ENCODE data around the gene DLGAP1. TPM values are rescaled to one million over a fixed set of nuclear protein-coding genes. Genes with fewer than 3 reads are reported as not detected.

The DLGAP1 gene
- total and polyA plus RNA-seq, 7 donors: 0.13 to 2.6 (median 1.3) TPM; not detected in 1

GRCh38 chr18:3804336-3804735, 650.8 kb downstream of the DLGAP1 start:
- no peak overlapping the region for H3K4me3 ChIP-seq
- DNase-seq: no peak

GRCh38 chr18:3803350-3803749, 651.8 kb downstream of the DLGAP1 start:
- Histone ChIP-seq H3K4me3 (no peak overlapping the region), H3K4me1 (no peaks in the 10 kb centered on the region), H3K36me3 (no peaks in the 10 kb centered on the region), H3K9me3 (no peaks in the 10 kb centered on the region), H3K27me3 (no peaks in the 10 kb centered on the region), H3K27ac (no peak overlapping the region)
- TF ChIP-seq EP300 (IDR thresholded peaks at IDR 0.05) (no peak), POLR2AphosphoS5 (IDR thresholded peaks at IDR 0.05) (no peak), POLR2A (IDR thresholded peaks at IDR 0.05) (no peak), CTCF (IDR thresholded peaks at IDR 0.05) (no peak)
- no peak for DNase-seq
- 80 to 81% methylated on average over 4 of the region's 4 CpGs for WGBS, 2 donors
- intact Hi-C loops (cut with DNase I): no loop called here

More at GRCh38 chr18:3804336-3804735, 650.8 kb downstream of the DLGAP1 start:
- Histone ChIP-seq H3K4me1 (no peaks in the 10 kb centered on the region), H3K9me3 (no peaks in the 10 kb centered on the region), H3K27ac (no peak overlapping the region), H3K36me3 (no peaks in the 10 kb centered on the region), H3K27me3 (no peaks in the 10 kb centered on the region)
- intact Hi-C loops (cut with DNase I): no loop called here
- no peak for TF ChIP-seq POLR2AphosphoS5 (IDR thresholded peaks at IDR 0.05)
- no peak for TF ChIP-seq EP300 (IDR thresholded peaks at IDR 0.05)
- no peak for TF ChIP-seq CTCF (IDR thresholded peaks at IDR 0.05)
- no peak for TF ChIP-seq POLR2A (IDR thresholded peaks at IDR 0.05)
- WGBS, 2 donors: 92% methylated on average over 4 of the region's 4 CpGs

GRCh38 chr18:3799515-3799914, 655.6 kb downstream of the DLGAP1 start:
- H3K27ac ChIP-seq: no peak overlapping the region
- no peaks in the 10 kb centered on the region for H3K9me3 ChIP-seq
- no peaks in the 10 kb centered on the region for H3K27me3 ChIP-seq
- no peaks in the 10 kb centered on the region for H3K36me3 ChIP-seq
- no peak for TF ChIP-seq POLR2A (IDR thresholded peaks at IDR 0.05)
- no peak for TF ChIP-seq EP300 (IDR thresholded peaks at IDR 0.05)
- no peak for TF ChIP-seq POLR2AphosphoS5 (IDR thresholded peaks at IDR 0.05)
- TF ChIP-seq CTCF (IDR thresholded peaks at IDR 0.05): no peak
- WGBS, 2 donors: 52 to 69% methylated on average over 4 of the region's 4 CpGs
- H3K4me1 ChIP-seq: no peaks in the 10 kb centered on the region
- DNase-seq: no peak
- intact Hi-C loops (cut with DNase I): no loop called here
- no peak overlapping the region for H3K4me3 ChIP-seq

- no peak overlapping the region for H3K4me3 ChIP-seq
- H3K36me3 ChIP-seq: no peaks in the 10 kb centered on the region
- TF ChIP-seq EP300 (IDR thresholded peaks at IDR 0.05): no peak
- TF ChIP-seq POLR2AphosphoS5 (IDR thresholded peaks at IDR 0.05): no peak
- no peak for TF ChIP-seq CTCF (IDR thresholded peaks at IDR 0.05)
- TF ChIP-seq POLR2A (IDR thresholded peaks at IDR 0.05): no peak
- H3K27me3 ChIP-seq: no peaks in the 10 kb centered on the region
- no peaks in the 10 kb centered on the region for H3K9me3 ChIP-seq
- no peak overlapping the region for H3K27ac ChIP-seq
- no peak for DNase-seq
- intact Hi-C loops (cut with DNase I): no loop called here
- WGBS, 2 donors: 50 to 74% methylated on average over 3 of the region's 3 CpGs
- H3K4me1 ChIP-seq: no peaks in the 10 kb centered on the region
These were observed 657.1 kb downstream of the DLGAP1 start for GRCh38 chr18:3798032-3798431.

GRCh38 chr18:3796434-3796833, 658.7 kb downstream of the DLGAP1 start:
- H3K27ac ChIP-seq: no peak overlapping the region
- no peaks in the 10 kb centered on the region for H3K36me3 ChIP-seq
- H3K9me3 ChIP-seq: no peaks in the 10 kb centered on the region
- 94 to 95% methylated on average over 6 of the region's 6 CpGs for WGBS, 2 donors
- H3K27me3 ChIP-seq: no peaks in the 10 kb centered on the region
- H3K4me3 ChIP-seq: no peak overlapping the region
- intact Hi-C loops (cut with DNase I): no loop called here
- no peaks in the 10 kb centered on the region for H3K4me1 ChIP-seq
- TF ChIP-seq CTCF (IDR thresholded peaks at IDR 0.05) (no peak), POLR2AphosphoS5 (IDR thresholded peaks at IDR 0.05) (no peak), POLR2A (IDR thresholded peaks at IDR 0.05) (no peak), EP300 (IDR thresholded peaks at IDR 0.05) (no peak)
- no peak for DNase-seq
